Endodermal cell (in vitro differentiated cells): ENCODE data around the gene SEMA6D. TPM values are rescaled to one million over a fixed set of nuclear protein-coding genes. Genes with fewer than 3 reads are reported as not detected.

Source experiments
- DNase-seq: peaks from one replicate; pipeline ENCODE4 v3.0.0-alpha.2; 2017
- H3K27ac ChIP-seq: 2 replicates; pipeline ENCODE4 v1.5.1; 2013; ENCODE audit warnings: mild to moderate bottlenecking, low read depth, low read length, moderate library complexity
- H3K27me3 ChIP-seq: 2 replicates; pipeline ENCODE4 v1.6.1; 2013; ENCODE audit warnings: mild to moderate bottlenecking, low read length, moderate library complexity; ENCODE audit not compliant: insufficient read depth, control insufficient read depth, poor library complexity, severe bottlenecking
- H3K36me3 ChIP-seq: 2 replicates; pipeline ENCODE4 v1.7.0; 2013; ENCODE audit warnings: mild to moderate bottlenecking, low read length, moderate library complexity; ENCODE audit not compliant: control insufficient read depth, insufficient read depth
- H3K4me1 ChIP-seq: one replicate; pipeline ENCODE4 v1.7.0; 2013; ENCODE audit warnings: low read length; ENCODE audit not compliant: control insufficient read depth, insufficient read depth
- H3K4me3 ChIP-seq: 2 replicates; pipeline ENCODE4 v1.5.1; 2013; ENCODE audit warnings: mild to moderate bottlenecking, low read length, moderate library complexity
- H3K9ac ChIP-seq: 2 replicates; pipeline ENCODE4 v1.6.1; 2013; ENCODE audit warnings: mild to moderate bottlenecking, low read length, moderate library complexity; ENCODE audit not compliant: poor library complexity, severe bottlenecking; ENCODE audit errors: extremely low read depth
- H3K9me3 ChIP-seq: 2 replicates; pipeline ENCODE4 v1.6.1; 2013; ENCODE audit warnings: mild to moderate bottlenecking, low read length, moderate library complexity; ENCODE audit not compliant: control insufficient read depth
- H3K27ac Mint-ChIP-seq: 2 replicates; pipeline ENCODE4 v1.8.0; 2020; ENCODE audit warnings: mixed read lengths
- H3K27me3 Mint-ChIP-seq: 2 replicates; pipeline ENCODE4 v1.8.0; 2021; ENCODE audit warnings: mild to moderate bottlenecking, mixed read lengths; ENCODE audit not compliant: insufficient read depth
- H3K36me3 Mint-ChIP-seq: 2 replicates; pipeline ENCODE4 v1.8.0; 2020; ENCODE audit warnings: low read depth, mixed read lengths
- H3K4me1 Mint-ChIP-seq: 2 replicates; pipeline ENCODE4 v1.8.0; 2020; ENCODE audit warnings: mixed read lengths
- H3K4me3 Mint-ChIP-seq: 2 replicates; pipeline ENCODE4 v1.8.0; 2020; ENCODE audit warnings: mild to moderate bottlenecking, moderate library complexity, mixed read lengths
- H3K9me3 Mint-ChIP-seq: 2 replicates; pipeline ENCODE4 v1.8.0; 2020; ENCODE audit warnings: mild to moderate bottlenecking, mixed read lengths
- CTCF ChIP-seq: fragments of 200-600 bp; sonication (generic); conservative IDR thresholded peaks from 2 replicates; pipeline ENCODE4 v1.5.0; 2021; ENCODE audit warnings: antibody characterized with exemption, mild to moderate bottlenecking
- WGBS, 2 experiments: methylation state at CpG; one replicate each; pipeline versions ENCODE4 v1.1.5 to v1.1.7; 2013; ENCODE audit warnings: missing lambda C conversion rate in 2 of 2, mixed read lengths in 1 of 2; ENCODE audit not compliant: insufficient coverage in 1 of 2, insufficient read length in 1 of 2; 5-methylcytosine and 5-hydroxymethylcytosine counted together
- total RNA-seq, 2 donors: library from RNA; stranded (reverse); fragmentation: NEBNext Ultra II Directional in 1 of 2; extraction: Animal tissue kit (Norgen Biotek cat#: 25700) in 1 of 2; gene quantifications; 2 replicates in 1 of 2; 3 replicates in 1 of 2; pipeline ENCODE4 v1.2.1, GENCODE V29; 2021

Gene SEMA6D
- total RNA-seq, 2 donors from 2014 or later, result 23.6 to 48.7 TPM

GRCh38 chr15:47802216-47802615 lies 84.9 kb downstream of the SEMA6D start:
- Mint-ChIP-seq H3K9me3 (no peaks in the 10 kb centered on the region), H3K36me3 (no peaks in the 10 kb centered on the region), H3K4me1 (no peaks in the 10 kb centered on the region), H3K27ac (no peak overlapping the region), H3K27me3 (no peaks in the 10 kb centered on the region), H3K4me3 (no peak overlapping the region)
- no peak for DNase-seq
- H3K4me1 ChIP-seq, result no peaks in the 10 kb centered on the region
- H3K4me3 ChIP-seq, result no peak overlapping the region
- H3K9ac ChIP-seq, result no peak overlapping the region
- no peak overlapping the region for H3K27ac ChIP-seq
- no peaks in the 10 kb centered on the region for H3K36me3 ChIP-seq
- H3K27me3 ChIP-seq, result no peaks in the 10 kb centered on the region
- TF ChIP-seq CTCF, result no peak
- H3K9me3 ChIP-seq, result no peaks in the 10 kb centered on the region

GRCh38 chr15:47803767-47804166 lies 86.5 kb downstream of the SEMA6D start:
- no peak for TF ChIP-seq CTCF
- WGBS, 2 experiments, result 86 to 97% methylated on average over 1 to 2 of the region's 2 CpGs
- no peaks in the 10 kb centered on the region for H3K27me3 ChIP-seq

GRCh38 chr15:47804733-47805132 lies 87.4 kb downstream of the SEMA6D start:
- Mint-ChIP-seq H3K27me3 (no peaks in the 10 kb centered on the region), H3K36me3 (no peaks in the 10 kb centered on the region), H3K4me3 (no peak overlapping the region), H3K4me1 (no peaks in the 10 kb centered on the region), H3K9me3 (no peaks in the 10 kb centered on the region), H3K27ac (no peak overlapping the region)
- Histone ChIP-seq H3K36me3 (no peaks in the 10 kb centered on the region), H3K9me3 (no peaks in the 10 kb centered on the region), H3K27ac (no peak overlapping the region), H3K4me1 (no peaks in the 10 kb centered on the region), H3K27me3 (no peaks in the 10 kb centered on the region), H3K4me3 (no peak overlapping the region), H3K9ac (no peak overlapping the region)
- TF ChIP-seq CTCF, result no peak
- 89 to 93% methylated on average over 6 of the region's 6 CpGs for WGBS, 2 experiments
- DNase-seq, result no peak

More at GRCh38 chr15:47803767-47804166, 86.5 kb downstream of the SEMA6D start:
- no peaks in the 10 kb centered on the region for H3K4me1 ChIP-seq
- Mint-ChIP-seq H3K27me3 (no peaks in the 10 kb centered on the region), H3K4me3 (no peak overlapping the region), H3K27ac (no peak overlapping the region), H3K36me3 (no peaks in the 10 kb centered on the region), H3K4me1 (no peaks in the 10 kb centered on the region), H3K9me3 (no peaks in the 10 kb centered on the region)
- no peak overlapping the region for H3K9ac ChIP-seq
- no peak overlapping the region for H3K4me3 ChIP-seq
- no peaks in the 10 kb centered on the region for H3K36me3 ChIP-seq
- no peak for DNase-seq
- H3K9me3 ChIP-seq, result no peaks in the 10 kb centered on the region
- H3K27ac ChIP-seq, result no peak overlapping the region
